SK-N-SH (cell line): ENCODE data around the gene CNTNAP2. TPM values are rescaled to one million over a fixed set of nuclear protein-coding genes. Genes with fewer than 3 reads are reported as not detected.

Source experiments
- CTCF ChIA-PET: fragments of 300-600, 350-600 bp; formaldehyde crosslinking; extraction: SDS; loops from one replicate; lab custom pipeline; 2021; lab: Yijun Ruan, JAX
- POLR2A ChIA-PET: fragments of 350-600 bp; sonication (Branson Sonifier 250); formaldehyde crosslinking; extraction: SDS; loops from one replicate; lab custom pipeline; 2020; ENCODE audit warnings: antibody characterized with exemption, inconsistent platforms; lab: Yijun Ruan, JAX
- DNase-seq: peaks from one replicate; pipeline ENCODE4 v3.0.0; 2012
- H2AFZ ChIP-seq: fragments of 200-600 bp; sonication (generic); 2 replicates; pipeline ENCODE4 v1.8.1; 2016; ENCODE audit warnings: antibody characterized with exemption, mild to moderate bottlenecking, low read depth
- H3F3A ChIP-seq: fragments of 200-600 bp; sonication (generic); replicated peaks from 2 replicates; pipeline ENCODE3; 2016; ENCODE audit warnings: antibody characterized with exemption, mild to moderate bottlenecking; ENCODE audit not compliant: insufficient read depth
- H3K27ac ChIP-seq, 2 experiments: fragments of 200-500 bp in 1 of 2; fragments of 200-600 bp in 1 of 2; sonication (Bioruptor generic) in 1 of 2; sonication (generic), shearing (Covaris generic) in 1 of 2; 2 replicates each; pipeline versions ENCODE4 v1.5.1 to v1.6.1; 2014 to 2016; ENCODE audit warnings: low read depth in 2 of 2, inconsistent platforms in 1 of 2, low read length in 1 of 2, mild to moderate bottlenecking in 1 of 2, mixed read lengths in 1 of 2
- H3K27me3 ChIP-seq: fragments of 200-600 bp; sonication (generic), shearing (Covaris generic); 2 replicates; pipeline ENCODE4 v1.6.1; 2016; ENCODE audit warnings: mixed run types; ENCODE audit not compliant: insufficient read depth
- H3K36me3 ChIP-seq, 2 experiments: fragments of 200-500 bp in 1 of 2; fragments of 200-600 bp in 1 of 2; sonication (Bioruptor generic) in 1 of 2; sonication (generic) in 1 of 2; replicated peaks in 1 of 2; 2 replicates each; pipeline versions ENCODE3 to v1.5.1; 2014 to 2016; ENCODE audit warnings: low read length in 1 of 2, mild to moderate bottlenecking in 1 of 2; ENCODE audit not compliant: insufficient read depth in 2 of 2, control insufficient read depth in 1 of 2
- H3K4me1 ChIP-seq, 2 experiments: fragments of 200-500 bp in 1 of 2; fragments of 200-600 bp in 1 of 2; sonication (Bioruptor generic) in 1 of 2; sonication (generic), shearing (Covaris generic) in 1 of 2; 2 replicates each; pipeline versions ENCODE4 v1.5.1 to v1.6.1; 2014 to 2016; ENCODE audit warnings: low read depth in 1 of 2, low read length in 1 of 2, mixed run types in 1 of 2; ENCODE audit not compliant: insufficient read depth in 2 of 2, control insufficient read depth in 1 of 2
- H3K4me2 ChIP-seq: fragments of 200-600 bp; sonication (generic), shearing (Covaris generic); 2 replicates; pipeline ENCODE4 v1.6.1; 2017; ENCODE audit warnings: mixed run types
- H3K4me3 ChIP-seq, 2 experiments: fragments of 200-500 bp in 1 of 2; fragments of 200-600 bp in 1 of 2; sonication (Bioruptor generic) in 1 of 2; sonication (generic), shearing (Covaris generic) in 1 of 2; 2 replicates each; pipeline versions ENCODE4 v1.5.1 to v1.8.1; 2014 to 2016; ENCODE audit warnings: low read depth in 2 of 2, inconsistent platforms in 1 of 2, low read length in 1 of 2, mild to moderate bottlenecking in 1 of 2, mixed read lengths in 1 of 2, moderate library complexity in 1 of 2
- H3K79me2 ChIP-seq: fragments of 200-600 bp; sonication (generic); 2 replicates; pipeline ENCODE4 v1.8.1; 2017; ENCODE audit warnings: mild to moderate bottlenecking; ENCODE audit not compliant: insufficient read depth
- H3K9ac ChIP-seq: fragments of 200-600 bp; sonication (generic); 2 replicates; pipeline ENCODE4 v1.6.1; 2017; ENCODE audit warnings: mixed run types
- H3K9me2 ChIP-seq: fragments of 200-600 bp; sonication (generic); 2 replicates; pipeline ENCODE4 v1.6.1; 2017; ENCODE audit warnings: mixed run types
- H3K9me3 ChIP-seq: fragments of 200-600 bp; sonication (generic); 2 replicates; pipeline ENCODE4 v1.6.1; 2017; ENCODE audit warnings: mixed run types, mild to moderate bottlenecking, moderate library complexity
- H4K20me1 ChIP-seq: fragments of 200-600 bp; sonication (generic); 2 replicates; pipeline ENCODE4 v1.6.1; 2017; ENCODE audit warnings: mild to moderate bottlenecking, mixed run types; ENCODE audit not compliant: insufficient read depth
- CHD2 ChIP-seq: fragments of 150-350 bp; IDR thresholded peaks from 2 replicates; pipeline ENCODE4 v1.6.1; 2018; ENCODE audit warnings: low read length; ENCODE audit not compliant: partially characterized antibody
- EP300 ChIP-seq, 2 experiments: IDR thresholded peaks; 2 replicates each; pipeline versions ENCODE4 v1.4.0 to v1.6.1; 2012; ENCODE audit warnings: borderline replicate concordance in 1 of 2, low read depth in 1 of 2, low read length in 1 of 2
- FOXJ3 ChIP-seq: sonication (generic); formaldehyde crosslinking; IDR thresholded peaks from 2 replicates; pipeline ENCODE4 v1.5.1; 2020; ENCODE audit warnings: mild to moderate bottlenecking, missing genetic modification reagents
- FOXM1 ChIP-seq: IDR thresholded peaks from 2 replicates; pipeline ENCODE4 v1.4.0; 2012; ENCODE audit warnings: low read depth, mild to moderate bottlenecking
- GATA2 ChIP-seq: sonication (generic); formaldehyde crosslinking; IDR thresholded peaks from 2 replicates; pipeline ENCODE4 v1.5.0; 2020; ENCODE audit warnings: mild to moderate bottlenecking, missing genetic modification reagents
- JUND ChIP-seq: IDR thresholded peaks from 2 replicates; pipeline ENCODE4 v1.4.0; 2012
- MAX ChIP-seq: IDR thresholded peaks from 2 replicates; pipeline ENCODE4 v1.4.0; 2012; ENCODE audit warnings: low read depth
- RAD21 ChIP-seq: IDR thresholded peaks from 2 replicates; pipeline ENCODE4 v1.6.1; 2012; ENCODE audit warnings: mild to moderate bottlenecking, low read length
- RCOR1 ChIP-seq: fragments of 150-350 bp; IDR thresholded peaks from 2 replicates; pipeline ENCODE4 v1.6.1; 2017; ENCODE audit warnings: antibody characterized with exemption, low read length
- RFX5 ChIP-seq: IDR thresholded peaks from 2 replicates; pipeline ENCODE4 v1.6.1; 2012; ENCODE audit warnings: mild to moderate bottlenecking, improper control_type of control experiment, low read length
- RXRA ChIP-seq: IDR thresholded peaks from 2 replicates; pipeline ENCODE4 v1.4.0; 2012; ENCODE audit warnings: low read depth, mild to moderate bottlenecking, borderline replicate concordance
- SIN3A ChIP-seq: IDR thresholded peaks from 2 replicates; pipeline ENCODE4 v1.6.1; 2012; ENCODE audit warnings: low read depth, mild to moderate bottlenecking, low read length, moderate library complexity, borderline replicate concordance
- SMC3 ChIP-seq: IDR thresholded peaks from 2 replicates; pipeline ENCODE4 v1.6.1; 2012; ENCODE audit warnings: low read depth, low read length, improper control_type of control experiment
- TAF1 ChIP-seq: IDR thresholded peaks from 2 replicates; pipeline ENCODE4 v1.6.1; 2012; ENCODE audit warnings: low read depth, mild to moderate bottlenecking, low read length, moderate library complexity, borderline replicate concordance
- TCF12 ChIP-seq: IDR thresholded peaks from 2 replicates; pipeline ENCODE4 v1.4.0; 2012
- TEAD4 ChIP-seq: IDR thresholded peaks from 2 replicates; pipeline ENCODE4 v1.4.0; 2012; ENCODE audit warnings: mild to moderate bottlenecking, borderline replicate concordance; ENCODE audit not compliant: insufficient read depth
- USF2 ChIP-seq: fragments of 150-350 bp; IDR thresholded peaks from 2 replicates; pipeline ENCODE4 v1.6.1; 2017; ENCODE audit warnings: antibody characterized with exemption, low read length, low read depth, borderline replicate concordance
- YY1 ChIP-seq: IDR thresholded peaks from 2 replicates; pipeline ENCODE4 v1.4.0; 2012; ENCODE audit warnings: low read depth, mild to moderate bottlenecking
- ZBTB33 ChIP-seq: IDR thresholded peaks from 2 replicates; pipeline ENCODE4 v1.4.0; 2012; ENCODE audit warnings: low read depth, borderline replicate concordance
- WGBS: methylation state at CpG from one replicate; pipeline ENCODE4 v1.1.6; 2017; ENCODE audit warnings: low lambda C conversion rate; 5-methylcytosine and 5-hydroxymethylcytosine counted together
- polyA plus RNA-seq, 3 experiments: library from polyadenylated mRNA; depleted of rRNA; stranded (reverse); fragments of >200 nt; gene quantifications; 2 replicates each; pipeline ENCODE4 v1.2.3, GENCODE V29; 2012

Gene CNTNAP2
- polyA plus RNA-seq, 1 of the 3 experiments (the other 2 are of a cell fraction), result 3.4 TPM

- peak overlapping the region in 1 of 2 experiments; percentile 78; a peak in 2 of 4 replicates for H3K27ac ChIP-seq
- peak; percentile 46 for DNase-seq
- CTCF ChIA-PET, result interaction anchor here (0.6 kb wide), 1 partner anchor 1310 kb away, joined by 3 read pairs; no protein-coding TSS in a partner anchor
- H3K4me3 ChIP-seq, result no peak overlapping the region
- no peaks in the 10 kb centered on the region for H3K27me3 ChIP-seq
- 16% methylated on average over 2 of the region's 2 CpGs for WGBS
- no peak overlapping the region for H3K9ac ChIP-seq
- peaks cover 0 to 31% of the 10 kb centered on the region in 2 experiments; a peak in 2 of 4 replicates for H3K4me1 ChIP-seq
- H3F3A ChIP-seq, result no peaks in the 10 kb centered on the region
- no peak for TF ChIP-seq MAX
- TF ChIP-seq RCOR1, result peak; percentile 85
- no peak for TF ChIP-seq RXRA
- TF ChIP-seq SMC3, result no peak
- peak in 1 of 2 experiments; percentile 92; a peak in 2 of 4 replicates for TF ChIP-seq EP300 (IDR thresholded peaks at IDR 0.05; ENCODE audit: borderline replicate concordance in 1 of 2, low read depth in 1 of 2, low read length in 1 of 2)
- TF ChIP-seq CHD2, result peak; percentile 54
- TF ChIP-seq FOXJ3 (CRISPR knock-in tag), result 0 out of 2 replicates have a peak, but pooled peaks have one; percentile 29
- peak; percentile 40; the same call in 1 of the 2 replicates for TF ChIP-seq GATA2
- 0 out of 2 replicates have a peak, but pooled peaks have one; percentile 17 for TF ChIP-seq RAD21
- peak; percentile 28; the same call in 1 of the 2 replicates for TF ChIP-seq USF2
- TF ChIP-seq TCF12, result no peak
- TF ChIP-seq TAF1, result no peak
- H3K79me2 ChIP-seq, result no peaks in the 10 kb centered on the region
- H2AFZ ChIP-seq, result no peak overlapping the region
- no peaks in the 10 kb centered on the region for H3K36me3 ChIP-seq
- no peaks in the 10 kb centered on the region for H3K9me3 ChIP-seq
- H3K4me2 ChIP-seq, result no peak overlapping the region
- H3K9me2 ChIP-seq, result no peaks in the 10 kb centered on the region
- POLR2A ChIA-PET, result no interaction called here
- H4K20me1 ChIP-seq, result no peaks in the 10 kb centered on the region
These were observed 715.3 kb downstream of the CNTNAP2 start for GRCh38 chr7:146831875-146832274.

- ChIA-PET CTCF (no interaction called here), POLR2A (no interaction called here)
- TF ChIP-seq YY1, result no peak
- no peak for TF ChIP-seq RFX5
- no peak for TF ChIP-seq TAF1
- TF ChIP-seq FOXJ3 (CRISPR knock-in tag), result 0 out of 2 replicates have a peak, but pooled peaks have one; percentile 56
- peak in 1 of 2 experiments; percentile 80; a peak in 2 of 4 replicates for TF ChIP-seq EP300 (IDR thresholded peaks at IDR 0.05; ENCODE audit: borderline replicate concordance in 1 of 2, low read depth in 1 of 2, low read length in 1 of 2)
- peak; percentile 38; the same call in 1 of the 2 replicates for TF ChIP-seq TCF12
- no peak for TF ChIP-seq JUND
- TF ChIP-seq TEAD4, result peak; percentile 57; the same call in 1 of the 2 replicates
- no peak for TF ChIP-seq SMC3
- TF ChIP-seq GATA2, result no peak
- no peak for TF ChIP-seq SIN3A
- no peak for TF ChIP-seq ZBTB33
- TF ChIP-seq MAX, result no peak
- TF ChIP-seq RAD21, result peak; percentile 39
- TF ChIP-seq FOXM1, result no peak
These were observed 727.8 kb downstream of the CNTNAP2 start for GRCh38 chr7:146844405-146844804.

More at GRCh38 chr7:146844405-146844804, 727.8 kb downstream of the CNTNAP2 start:
- H3K9ac ChIP-seq, result no peak overlapping the region
- no peak overlapping the region for H2AFZ ChIP-seq
- H3K9me3 ChIP-seq, result no peaks in the 10 kb centered on the region
- H3K27me3 ChIP-seq, result no peaks in the 10 kb centered on the region
- no peak overlapping the region for H3K4me2 ChIP-seq
- H3K27ac ChIP-seq, result peak overlapping the region in 1 of 2 experiments; percentile 60; a peak in 1 of 4 replicates
- no peak overlapping the region for H3K4me3 ChIP-seq
- H3K79me2 ChIP-seq, result no peaks in the 10 kb centered on the region
- DNase-seq, result peak; percentile 70
- peaks cover 0 to 9% of the 10 kb centered on the region in 2 experiments; a peak in 2 of 4 replicates for H3K4me1 ChIP-seq
- H3F3A ChIP-seq, result no peaks in the 10 kb centered on the region
- no peaks in the 10 kb centered on the region for H4K20me1 ChIP-seq
- WGBS, result 34% methylated on average over 2 of the region's 2 CpGs
- H3K9me2 ChIP-seq, result 0 out of 2 replicates have a peak, but pooled peaks cover 4% of the 10 kb centered on the region
- H3K36me3 ChIP-seq, result no peaks in the 10 kb centered on the region
